Measurements from ENCODE around the gene OR56B4.

The OR56B4 gene

GRCh38 chr11:6152126-6152525, 44.6 kb downstream of the OR56B4 start:
- DNase-seq = no peak

- no peak for DNase-seq
Observed at GRCh38 chr11:6156628-6157359, 49.3 kb downstream of the OR56B4 start.
